Liver (tissue), 9 donors: ENCODE measurements around the gene C3orf38. TPM values are rescaled to one million over a fixed set of nuclear protein-coding genes. Genes with fewer than 3 reads are reported as not detected.
A peak's percentile ranks its signal among the peaks of the same experiment; 100 is the strongest.

Experiments used
- DNase-seq: peaks from one replicate; pipeline ENCODE4 v3.0.0-alpha.2; 2017; ENCODE audit warnings: low spot score
- H3K27ac ChIP-seq, 2 donors: one replicate each; pipeline ENCODE4 v1.7.0; 2013; ENCODE audit warnings: inconsistent platforms in 2 of 2, low read length in 2 of 2, control low read depth in 1 of 2, low read depth in 1 of 2, mild to moderate bottlenecking in 1 of 2
- H3K27me3 ChIP-seq, 4 donors: one replicate each; pipeline versions ENCODE4 v1.6.1 to v1.7.0; 2013; ENCODE audit warnings: low read length in 3 of 4, inconsistent platforms in 1 of 4, mild to moderate bottlenecking in 1 of 4, moderate library complexity in 1 of 4; ENCODE audit not compliant: control insufficient read depth in 4 of 4, insufficient read depth in 4 of 4
- H3K36me3 ChIP-seq, 4 donors: one replicate each; pipeline versions ENCODE4 v1.6.1 to v1.7.0; 2013; ENCODE audit warnings: low read length in 3 of 4, mild to moderate bottlenecking in 3 of 4, low read depth in 1 of 4, moderate library complexity in 1 of 4; ENCODE audit not compliant: control insufficient read depth in 4 of 4, insufficient read depth in 3 of 4
- H3K4me1 ChIP-seq, 4 donors: one replicate each; pipeline versions ENCODE4 v1.6.1 to v1.7.0; 2013; ENCODE audit warnings: low read length in 3 of 4, mild to moderate bottlenecking in 3 of 4, moderate library complexity in 1 of 4; ENCODE audit not compliant: control insufficient read depth in 4 of 4, insufficient read depth in 4 of 4
- H3K4me3 ChIP-seq, 3 donors: one replicate each; pipeline versions ENCODE4 v1.6.1 to v1.7.0; 2013; ENCODE audit warnings: low read length in 3 of 3, control low read depth in 1 of 3, low read depth in 1 of 3, mild to moderate bottlenecking in 1 of 3
- H3K9ac ChIP-seq, 2 donors: one replicate each; pipeline ENCODE4 v1.7.0; 2013; ENCODE audit warnings: low read length in 2 of 2, mild to moderate bottlenecking in 2 of 2, moderate library complexity in 2 of 2, control low read depth in 1 of 2, low read depth in 1 of 2
- H3K9me3 ChIP-seq, 4 donors: one replicate each; pipeline versions ENCODE4 v1.6.1 to v1.7.0; 2013; ENCODE audit warnings: low read length in 3 of 4; ENCODE audit not compliant: control insufficient read depth in 4 of 4
- ATF3 ChIP-seq: IDR thresholded peaks from 2 replicates; pipeline ENCODE4 v1.6.1; 2016; ENCODE audit warnings: antibody characterized with exemption
- CTCF ChIP-seq: fragments of 150-350 bp; IDR thresholded peaks from 2 replicates; pipeline ENCODE4 v1.5.1; 2017; ENCODE audit warnings: improper control_type of control experiment, low read depth, low read length; ENCODE audit not compliant: missing input control
- EGR1 ChIP-seq, 2 donors: IDR thresholded peaks; 2 replicates each; pipeline ENCODE4 v1.6.1; 2016 to 2018; ENCODE audit warnings: antibody characterized with exemption in 2 of 2, low read depth in 2 of 2
- FOXA1 ChIP-seq: IDR thresholded peaks from 2 replicates; pipeline ENCODE4 v1.6.1; 2016; ENCODE audit warnings: antibody characterized with exemption
- GABPA ChIP-seq, 2 donors: IDR thresholded peaks in 1 of 2; conservative IDR thresholded peaks in 1 of 2; 2 replicates each; pipeline ENCODE4 v1.6.1; 2016; ENCODE audit warnings: antibody characterized with exemption in 2 of 2, mild to moderate bottlenecking in 1 of 2, moderate library complexity in 1 of 2
- HNF4A ChIP-seq, 2 donors: conservative IDR thresholded peaks; 2 replicates each; pipeline ENCODE4 v1.6.1; 2016; ENCODE audit warnings: antibody characterized with exemption in 2 of 2, mild to moderate bottlenecking in 2 of 2
- JUND ChIP-seq, 2 donors: IDR thresholded peaks; 2 replicates each; pipeline ENCODE4 v1.6.1; 2016; ENCODE audit warnings: antibody characterized with exemption in 2 of 2
- MAX ChIP-seq: IDR thresholded peaks from 2 replicates; pipeline ENCODE4 v1.6.1; 2016; ENCODE audit warnings: antibody characterized with exemption
- NR2F2 ChIP-seq: IDR thresholded peaks from 2 replicates; pipeline ENCODE4 v1.6.1; 2016; ENCODE audit warnings: antibody characterized with exemption
- RAD21 ChIP-seq, 2 donors: IDR thresholded peaks; 2 replicates each; pipeline ENCODE4 v1.6.1; 2016; ENCODE audit warnings: antibody characterized with exemption in 2 of 2, mild to moderate bottlenecking in 2 of 2
- SP1 ChIP-seq: IDR thresholded peaks from 2 replicates; pipeline ENCODE4 v1.6.1; 2018; ENCODE audit warnings: antibody characterized with exemption, mild to moderate bottlenecking
- TAF1 ChIP-seq: conservative IDR thresholded peaks from 2 replicates; pipeline ENCODE4 v1.6.1; 2016; ENCODE audit warnings: antibody characterized with exemption, mild to moderate bottlenecking
- YY1 ChIP-seq: IDR thresholded peaks from 2 replicates; pipeline ENCODE4 v1.6.1; 2016; ENCODE audit warnings: antibody characterized with exemption, mild to moderate bottlenecking
- ZBTB33 ChIP-seq: IDR thresholded peaks from 2 replicates; pipeline ENCODE4 v1.6.1; 2016; ENCODE audit warnings: antibody characterized with exemption
- WGBS: extraction: QIAGEN DNeasy Blood & Tissue Kit; methylation state at CpG from one replicate; pipeline ENCODE4 v1.1.7; 2013; 5-methylcytosine and 5-hydroxymethylcytosine counted together
- polyA plus RNA-seq, 2 donors: library from polyadenylated mRNA; stranded (reverse) in 1 of 2; unstranded in 1 of 2; fragments of 200-250 nt in 1 of 2; fragments of >200 nt in 1 of 2; fragmentation: Nextera tagmentation in 1 of 2; extraction: Ambion mirVana in 1 of 2; gene quantifications; one replicate each; pipeline versions ENCODE4 v1.2.1 to v1.2.3, GENCODE V29; 2013 to 2015
- total RNA-seq, 2 donors: library from RNA; depleted of rRNA; stranded (reverse); fragments of >200 nt; gene quantifications; one replicate each; pipeline ENCODE4 v1.2.3, GENCODE V29; 2014
- donor health status: healthy.
- donor health status: healthy.
- donor health status: healthy.
- donor health status: healthy.
- donor health status: healthy.

C3orf38 gene
- total and polyA plus RNA-seq, 4 donors: 4.6 to 16.0 (median 8.1) TPM

- TF ChIP-seq ZBTB33: no peak
Observed at GRCh38 chr3:88195951-88196434, 46.2 kb downstream of the C3orf38 start (continued).

GRCh38 chr3:88198121-88198520, 48.4 kb downstream of the C3orf38 start:
- Histone ChIP-seq H3K4me3 (no peak overlapping the region), H3K27me3 (no peaks in the 10 kb centered on the region), H3K9ac (no peak overlapping the region), H3K36me3 (no peaks in the 10 kb centered on the region), H3K9me3 (no peaks in the 10 kb centered on the region), H3K27ac (no peak overlapping the region), H3K4me1 (no peaks in the 10 kb centered on the region)
- TF ChIP-seq GABPA (IDR thresholded peaks at IDR 0.05 in 1 of 2, conservative IDR thresholded peaks at IDR 0.05 in 1 of 2) (no peak), JUND (IDR thresholded peaks at IDR 0.05) (no peak), YY1 (no peak), CTCF (no peak), SP1 (no peak), RAD21 (IDR thresholded peaks at IDR 0.05) (no peak), ATF3 (no peak), TAF1 (no peak), MAX (no peak), NR2F2 (no peak)
- 32% methylated on average over 1 of the region's 1 CpG for WGBS
- DNase-seq: no peak

GRCh38 chr3:88203642-88204055, 53.9 kb downstream of the C3orf38 start:
- DNase-seq: peak; percentile 71
- Histone ChIP-seq H3K36me3 (no peaks in the 10 kb centered on the region), H3K27me3 (no peaks in the 10 kb centered on the region), H3K4me3 (no peak overlapping the region), H3K27ac (no peak overlapping the region), H3K9ac (no peak overlapping the region), H3K9me3 (no peaks in the 10 kb centered on the region), H3K4me1 (no peaks in the 10 kb centered on the region)
- TF ChIP-seq RAD21 (IDR thresholded peaks at IDR 0.05): peak; percentile 89
- TF ChIP-seq FOXA1: no peak
- no peak for TF ChIP-seq YY1
- no peak for TF ChIP-seq HNF4A (conservative IDR thresholded peaks at IDR 0.05)
- no peak for TF ChIP-seq EGR1 (IDR thresholded peaks at IDR 0.05; ENCODE audit: low read depth in 2 of 2)
- no peak for TF ChIP-seq ZBTB33
- TF ChIP-seq CTCF: peak; percentile 81
- WGBS: 13% methylated on average over 5 of the region's 5 CpGs
